Neural cell (in vitro differentiated cells): ENCODE results near the gene ARL4C. TPM values are rescaled to one million over a fixed set of nuclear protein-coding genes. Genes with fewer than 3 reads are reported as not detected.

Source experiments
- H2AFZ ChIP-seq: fragments of 200-600, 300-800 bp; sonication (generic), shearing (Covaris generic); 2 replicates; pipeline ENCODE4 v1.6.0; 2014; ENCODE audit warnings: low read depth, mild to moderate bottlenecking, antibody characterized with exemption, low read length, moderate library complexity
- H3F3A ChIP-seq: fragments of 200-600 bp; shearing (Covaris generic); 2 replicates; pipeline ENCODE4 v1.6.1; 2016; ENCODE audit warnings: mild to moderate bottlenecking, moderate library complexity, mixed read lengths, antibody characterized with exemption, low read length; ENCODE audit not compliant: insufficient read depth, poor library complexity, severe bottlenecking
- H3K27ac ChIP-seq: fragments of 200-600, 300-800 bp; sonication (generic), shearing (Covaris generic); 2 replicates; pipeline ENCODE4 v1.5.1; 2014; ENCODE audit warnings: mild to moderate bottlenecking, low read length, moderate library complexity
- H3K27me3 ChIP-seq: fragments of 300-800, 200-600 bp; sonication (generic), shearing (Covaris generic); 2 replicates; pipeline ENCODE4 v1.6.0; 2014; ENCODE audit warnings: mild to moderate bottlenecking, low read depth, low read length, moderate library complexity; ENCODE audit not compliant: insufficient read depth
- H3K36me3 ChIP-seq: fragments of 300-800, 200-600 bp; sonication (generic), shearing (Covaris generic); 2 replicates; pipeline ENCODE4 v1.5.1; 2014; ENCODE audit warnings: mild to moderate bottlenecking, antibody characterized with exemption, low read length, moderate library complexity; ENCODE audit not compliant: insufficient read depth
- H3K4me2 ChIP-seq: fragments of 300-800, 200-600 bp; sonication (generic), shearing (Covaris generic); 2 replicates; pipeline ENCODE4 v1.6.0; 2014; ENCODE audit warnings: mild to moderate bottlenecking, low read length
- H3K4me3 ChIP-seq: fragments of 300-800, 200-600 bp; sonication (generic), shearing (Covaris generic); 2 replicates; pipeline ENCODE4 v1.5.1; 2014; ENCODE audit warnings: mild to moderate bottlenecking, low read length, moderate library complexity
- H3K79me2 ChIP-seq: fragments of 200-600 bp; shearing (Covaris generic); replicated peaks from 2 replicates; pipeline ENCODE4 v1.6.0; 2014; ENCODE audit warnings: mild to moderate bottlenecking, low read length, moderate library complexity; ENCODE audit not compliant: insufficient read depth
- H3K9ac ChIP-seq: fragments of 300-800, 200-600 bp; sonication (generic), shearing (Covaris generic); 2 replicates; pipeline ENCODE4 v1.6.1; 2016; ENCODE audit warnings: mild to moderate bottlenecking, low read length, mixed read lengths
- H3K9me2 ChIP-seq: fragments of 200-600 bp; shearing (Covaris generic); 2 replicates; pipeline ENCODE4 v1.6.1; 2016; ENCODE audit warnings: mild to moderate bottlenecking, low read length, mixed read lengths; ENCODE audit not compliant: insufficient read depth
- H3K9me3 ChIP-seq: fragments of 200-600, 300-800 bp; sonication (generic), shearing (Covaris generic); 2 replicates; pipeline ENCODE4 v1.6.1; 2016; ENCODE audit warnings: mild to moderate bottlenecking, mixed run types, low read length, moderate library complexity, mixed read lengths
- H4K20me1 ChIP-seq: fragments of 200-600 bp; shearing (Covaris generic); 2 replicates; pipeline ENCODE4 v1.6.1; 2016; ENCODE audit warnings: mild to moderate bottlenecking, mixed run types; ENCODE audit not compliant: insufficient read depth
- EP300 ChIP-seq: fragments of 450-650 bp; conservative IDR thresholded peaks from 2 replicates; pipeline ENCODE4 v1.6.1; 2014; ENCODE audit warnings: antibody characterized with exemption, mild to moderate bottlenecking, moderate library complexity; ENCODE audit not compliant: poor library complexity, severe bottlenecking
- EZH2 ChIP-seq: fragments of 200-600, 300-800 bp; shearing (Covaris generic), sonication (generic); IDR thresholded peaks from 2 replicates; pipeline ENCODE4 v1.6.1; 2014; ENCODE audit warnings: antibody characterized with exemption, low read length, borderline replicate concordance, mild to moderate bottlenecking; ENCODE audit not compliant: insufficient read depth, poor library complexity, severe bottlenecking
- MXI1 ChIP-seq: fragments of 450-650 bp; conservative IDR thresholded peaks from 2 replicates; pipeline ENCODE4 v1.6.1; 2014; ENCODE audit warnings: antibody characterized with exemption, mild to moderate bottlenecking; ENCODE audit not compliant: poor library complexity, severe bottlenecking
- POLR2AphosphoS5 ChIP-seq: IDR thresholded peaks from 2 replicates; pipeline ENCODE4 v1.6.1; 2012
- RAD21 ChIP-seq: fragments of 450-650 bp; conservative IDR thresholded peaks from 2 replicates; pipeline ENCODE4 v1.6.1; 2014; ENCODE audit warnings: antibody characterized with exemption, mild to moderate bottlenecking, moderate library complexity
- SMC3 ChIP-seq: fragments of 450-650 bp; conservative IDR thresholded peaks from 2 replicates; pipeline ENCODE4 v1.6.1; 2014; ENCODE audit warnings: antibody characterized with exemption, mild to moderate bottlenecking, moderate library complexity; ENCODE audit not compliant: poor library complexity
- TAF1 ChIP-seq: IDR thresholded peaks from 2 replicates; pipeline ENCODE4 v1.6.1; 2012; ENCODE audit warnings: low read depth
- polyA minus RNA-seq: library from RNA; depleted of rRNA, polyadenylated mRNA; stranded (reverse); fragments of >200 nt; gene quantifications from 2 replicates; pipeline ENCODE4 v1.2.3, GENCODE V29; 2014
- polyA plus RNA-seq: library from polyadenylated mRNA; depleted of rRNA; stranded (reverse); fragments of >200 nt; gene quantifications from 2 replicates; pipeline ENCODE4 v1.2.3, GENCODE V29; 2014
- TF ChIP-seq, protein P1 (sequence below): IDR thresholded peaks from 2 replicates; pipeline ENCODE4 v1.6.1; 2012; ENCODE audit warnings: borderline replicate concordance
- TF ChIP-seq, protein P2 (sequence below): fragments of 450-650 bp; IDR thresholded peaks from 2 replicates; pipeline ENCODE4 v1.5.1; 2014; ENCODE audit warnings: antibody characterized with exemption, mild to moderate bottlenecking, moderate library complexity; ENCODE audit not compliant: poor library complexity, severe bottlenecking

The ARL4C gene, protein sequence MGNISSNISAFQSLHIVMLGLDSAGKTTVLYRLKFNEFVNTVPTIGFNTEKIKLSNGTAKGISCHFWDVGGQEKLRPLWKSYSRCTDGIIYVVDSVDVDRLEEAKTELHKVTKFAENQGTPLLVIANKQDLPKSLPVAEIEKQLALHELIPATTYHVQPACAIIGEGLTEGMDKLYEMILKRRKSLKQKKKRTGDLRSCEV
- polyA plus RNA-seq (20.3 and 21.6 TPM in 2 replicates), polyA minus RNA-seq (42.6 and 44.6 TPM in 2 replicates)

DNA sequence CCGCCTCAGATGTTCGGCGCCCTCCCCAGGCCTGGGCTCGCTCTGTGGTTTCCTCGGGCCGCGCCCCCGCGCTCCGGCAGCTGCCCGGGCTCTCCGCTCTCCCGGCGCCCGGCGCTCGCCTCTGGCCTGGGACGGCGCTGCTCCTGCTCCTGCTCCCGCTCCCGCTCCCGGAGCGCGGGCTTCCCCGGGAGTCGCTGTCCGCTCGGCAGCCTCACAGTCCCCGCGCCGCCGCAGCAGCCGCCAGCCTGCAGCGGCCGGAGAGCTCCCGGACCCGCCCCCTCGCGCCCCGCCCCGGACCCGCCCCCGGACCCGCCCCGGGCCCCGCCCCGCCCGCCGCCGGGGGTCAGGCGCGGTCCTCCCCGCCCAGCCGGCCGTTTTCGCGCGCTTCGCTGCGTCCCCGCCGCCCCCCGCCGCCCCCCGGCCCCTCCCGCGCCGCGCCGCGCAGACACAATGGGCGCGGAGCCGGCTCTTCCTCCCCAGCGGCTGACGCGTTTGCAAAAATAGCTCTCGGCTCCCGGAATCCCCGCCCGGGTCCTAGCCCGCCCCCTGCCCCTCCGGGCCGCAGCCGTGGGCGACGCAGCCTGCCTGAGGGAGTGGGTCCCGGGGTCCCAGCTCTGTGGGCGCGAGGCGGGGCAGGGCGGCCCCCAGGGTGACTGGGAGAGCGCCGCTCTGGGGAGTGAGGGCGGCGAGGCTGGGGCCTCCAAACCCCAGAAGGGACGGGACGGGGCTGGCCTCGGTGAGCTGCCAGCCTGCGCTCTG is at the start of gene ARL4C:
Gene ARL4C (minus strand): TSS at position 247 of the 759 bp plus-strand sequence. CDS start 495 bp downstream, outside the sequence.
- H3K79me2 ChIP-seq: peaks cover 43% of the 10 kb centered on the region
- H3K36me3 ChIP-seq: no peaks in the 10 kb centered on the region
- peak within 1 kb of the TSS; percentile 61 for H2AFZ ChIP-seq
- H3K27ac ChIP-seq: peak within 1 kb of the TSS; percentile 86
- H3K9me2 ChIP-seq: no peaks in the 10 kb centered on the region
- TF ChIP-seq, protein P1, sequence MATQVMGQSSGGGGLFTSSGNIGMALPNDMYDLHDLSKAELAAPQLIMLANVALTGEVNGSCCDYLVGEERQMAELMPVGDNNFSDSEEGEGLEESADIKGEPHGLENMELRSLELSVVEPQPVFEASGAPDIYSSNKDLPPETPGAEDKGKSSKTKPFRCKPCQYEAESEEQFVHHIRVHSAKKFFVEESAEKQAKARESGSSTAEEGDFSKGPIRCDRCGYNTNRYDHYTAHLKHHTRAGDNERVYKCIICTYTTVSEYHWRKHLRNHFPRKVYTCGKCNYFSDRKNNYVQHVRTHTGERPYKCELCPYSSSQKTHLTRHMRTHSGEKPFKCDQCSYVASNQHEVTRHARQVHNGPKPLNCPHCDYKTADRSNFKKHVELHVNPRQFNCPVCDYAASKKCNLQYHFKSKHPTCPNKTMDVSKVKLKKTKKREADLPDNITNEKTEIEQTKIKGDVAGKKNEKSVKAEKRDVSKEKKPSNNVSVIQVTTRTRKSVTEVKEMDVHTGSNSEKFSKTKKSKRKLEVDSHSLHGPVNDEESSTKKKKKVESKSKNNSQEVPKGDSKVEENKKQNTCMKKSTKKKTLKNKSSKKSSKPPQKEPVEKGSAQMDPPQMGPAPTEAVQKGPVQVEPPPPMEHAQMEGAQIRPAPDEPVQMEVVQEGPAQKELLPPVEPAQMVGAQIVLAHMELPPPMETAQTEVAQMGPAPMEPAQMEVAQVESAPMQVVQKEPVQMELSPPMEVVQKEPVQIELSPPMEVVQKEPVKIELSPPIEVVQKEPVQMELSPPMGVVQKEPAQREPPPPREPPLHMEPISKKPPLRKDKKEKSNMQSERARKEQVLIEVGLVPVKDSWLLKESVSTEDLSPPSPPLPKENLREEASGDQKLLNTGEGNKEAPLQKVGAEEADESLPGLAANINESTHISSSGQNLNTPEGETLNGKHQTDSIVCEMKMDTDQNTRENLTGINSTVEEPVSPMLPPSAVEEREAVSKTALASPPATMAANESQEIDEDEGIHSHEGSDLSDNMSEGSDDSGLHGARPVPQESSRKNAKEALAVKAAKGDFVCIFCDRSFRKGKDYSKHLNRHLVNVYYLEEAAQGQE: no peak
- TF ChIP-seq SMC3: no peak
- no peak for TF ChIP-seq RAD21
- no peak for TF ChIP-seq MXI1
- TF ChIP-seq POLR2AphosphoS5: peak; percentile 84
- TF ChIP-seq, protein P2, sequence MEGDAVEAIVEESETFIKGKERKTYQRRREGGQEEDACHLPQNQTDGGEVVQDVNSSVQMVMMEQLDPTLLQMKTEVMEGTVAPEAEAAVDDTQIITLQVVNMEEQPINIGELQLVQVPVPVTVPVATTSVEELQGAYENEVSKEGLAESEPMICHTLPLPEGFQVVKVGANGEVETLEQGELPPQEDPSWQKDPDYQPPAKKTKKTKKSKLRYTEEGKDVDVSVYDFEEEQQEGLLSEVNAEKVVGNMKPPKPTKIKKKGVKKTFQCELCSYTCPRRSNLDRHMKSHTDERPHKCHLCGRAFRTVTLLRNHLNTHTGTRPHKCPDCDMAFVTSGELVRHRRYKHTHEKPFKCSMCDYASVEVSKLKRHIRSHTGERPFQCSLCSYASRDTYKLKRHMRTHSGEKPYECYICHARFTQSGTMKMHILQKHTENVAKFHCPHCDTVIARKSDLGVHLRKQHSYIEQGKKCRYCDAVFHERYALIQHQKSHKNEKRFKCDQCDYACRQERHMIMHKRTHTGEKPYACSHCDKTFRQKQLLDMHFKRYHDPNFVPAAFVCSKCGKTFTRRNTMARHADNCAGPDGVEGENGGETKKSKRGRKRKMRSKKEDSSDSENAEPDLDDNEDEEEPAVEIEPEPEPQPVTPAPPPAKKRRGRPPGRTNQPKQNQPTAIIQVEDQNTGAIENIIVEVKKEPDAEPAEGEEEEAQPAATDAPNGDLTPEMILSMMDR: no peak
- peak; percentile 61 for TF ChIP-seq TAF1
- no peak for TF ChIP-seq EP300
- TF ChIP-seq EZH2: no peak
- peak within 1 kb of the TSS; percentile 99 for H3K4me3 ChIP-seq
- no peaks in the 10 kb centered on the region for H4K20me1 ChIP-seq
- no peaks in the 10 kb centered on the region for H3K27me3 ChIP-seq
- peak within 1 kb of the TSS; percentile 98 for H3K4me2 ChIP-seq
- H3K9ac ChIP-seq: peak within 1 kb of the TSS; percentile 98
- no peaks in the 10 kb centered on the region for H3F3A ChIP-seq
- H3K9me3 ChIP-seq: no peaks in the 10 kb centered on the region

DNA sequence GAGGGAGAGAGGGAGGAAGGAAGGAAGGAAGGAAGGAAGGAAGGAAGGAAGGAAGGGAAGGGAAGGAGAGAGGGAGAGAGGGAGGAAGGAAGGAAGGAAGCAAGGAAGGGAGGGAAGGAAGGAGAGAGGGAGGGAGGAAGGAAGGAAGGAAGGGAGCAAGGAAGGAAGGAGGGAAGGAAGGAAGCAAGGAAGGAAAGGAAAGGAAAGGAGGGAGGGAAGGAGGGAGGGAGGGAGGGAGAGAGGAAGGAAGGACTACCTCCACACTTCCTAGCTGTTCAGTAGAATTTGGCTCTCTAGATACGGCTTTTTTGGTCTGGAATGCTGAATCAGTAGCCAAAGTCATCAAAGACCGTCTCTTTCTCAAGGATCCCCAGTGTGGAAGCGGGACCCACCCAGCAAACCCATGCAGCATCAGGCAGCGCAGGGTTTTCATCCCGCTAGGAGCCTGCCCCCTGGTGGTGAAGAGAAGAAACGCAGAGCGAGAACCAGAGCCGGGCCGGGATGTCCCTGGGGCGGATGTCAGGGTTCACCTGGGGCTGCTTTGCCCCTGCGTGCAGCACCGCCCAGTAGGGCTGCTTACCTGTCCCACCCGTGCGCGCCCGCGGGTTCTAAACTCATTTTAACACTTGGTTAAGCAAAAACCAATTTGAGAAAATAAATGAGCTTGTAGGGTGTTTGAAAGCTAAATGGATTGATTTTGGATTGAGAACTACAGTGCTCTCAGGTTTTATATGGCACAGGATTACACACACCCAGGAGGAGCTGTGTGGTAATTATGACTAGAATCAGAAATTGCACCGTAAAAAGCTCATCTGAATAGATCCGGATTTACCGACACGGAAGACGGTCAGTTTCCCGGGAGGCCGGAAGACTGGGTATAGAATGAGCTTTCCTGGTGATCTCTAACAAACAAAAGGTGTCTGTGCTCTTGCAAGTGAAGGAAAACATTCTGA is 48.1 kb upstream of the ARL4C start:
- no peaks in the 10 kb centered on the region for H3K9me3 ChIP-seq
- H3K79me2 ChIP-seq: no peaks in the 10 kb centered on the region
- H3K4me3 ChIP-seq: no peak overlapping the region
- H3K27me3 ChIP-seq: no peaks in the 10 kb centered on the region
- H3F3A ChIP-seq: no peaks in the 10 kb centered on the region
- H2AFZ ChIP-seq: no peak overlapping the region
- no peak overlapping the region for H3K27ac ChIP-seq
- no peaks in the 10 kb centered on the region for H4K20me1 ChIP-seq
- no peaks in the 10 kb centered on the region for H3K36me3 ChIP-seq
- no peaks in the 10 kb centered on the region for H3K9me2 ChIP-seq
- H3K4me2 ChIP-seq: no peak overlapping the region
- TF ChIP-seq EZH2 (no peak), RAD21 (peak; percentile 88), EP300 (no peak), TAF1 (peak; percentile 41), SMC3 (peak; percentile 96), MXI1 (no peak), POLR2AphosphoS5 (no peak)
- TF ChIP-seq, protein P1: no peak
- TF ChIP-seq, protein P2: peak; percentile 89
- H3K9ac ChIP-seq: no peak overlapping the region
